Vagina (tissue), 2 donors: Measurements from ENCODE around the gene CLDN18. TPM values are rescaled to one million over a fixed set of nuclear protein-coding genes. Genes with fewer than 3 reads are reported as not detected.
A peak's percentile ranks its signal among the peaks of the same experiment; 100 is the strongest.

Experiments
- DNase-seq, 2 donors: peaks; one replicate each; pipeline ENCODE4 v3.0.0-alpha.2; 2017; ENCODE audit errors: extremely low spot score in 2 of 2
- H3K27ac ChIP-seq: fragments of 200-600 bp; sonication (generic); one replicate; pipeline ENCODE4 v1.5.1; 2019
- H3K27me3 ChIP-seq: fragments of 200-600 bp; sonication (generic); one replicate; pipeline ENCODE4 v1.5.1; 2019
- H3K36me3 ChIP-seq, 2 donors: fragments of 200-600 bp; sonication (generic); one replicate each; pipeline ENCODE4 v1.5.1; 2017 to 2019
- H3K4me1 ChIP-seq: fragments of 200-600 bp; sonication (generic); one replicate; pipeline ENCODE4 v1.5.1; 2019
- H3K4me3 ChIP-seq, 2 donors: fragments of 200-600 bp; sonication (generic); 1 replicate in 1 of 2; 2 replicates in 1 of 2; pipeline ENCODE4 v1.5.1; 2016 to 2019
- H3K9me3 ChIP-seq: fragments of 200-600 bp; sonication (generic); one replicate; pipeline ENCODE4 v1.5.1; 2019
- POLR2A ChIP-seq, 2 donors: fragments of 450-650 bp; IDR thresholded peaks; one replicate each; pipeline ENCODE4 v1.6.1; 2017; ENCODE audit warnings: antibody characterized with exemption in 2 of 2, mild to moderate bottlenecking in 2 of 2, moderate library complexity in 2 of 2
- POLR2AphosphoS5 ChIP-seq, 2 donors: sonication (generic); formaldehyde crosslinking; IDR thresholded peaks; one replicate each; pipeline ENCODE4 v1.9.0; 2017; ENCODE audit warnings: antibody characterized with exemption in 2 of 2, mild to moderate bottlenecking in 2 of 2, low read depth in 1 of 2; ENCODE audit not compliant: insufficient read depth in 1 of 2
- intact Hi-C: fragments of 100-400 bp; cut with DNase I; formaldehyde crosslinking; loops from one replicate; pipeline ENCODE4 v1.15.1; 2023
- total RNA-seq: library from RNA; depleted of rRNA; stranded (reverse); fragments of >200 nt; gene quantifications from one replicate; pipeline ENCODE4 v1.2.3, GENCODE V29; 2016
- TF ChIP-seq, protein P1 (sequence below), 3 experiments: fragments of 450-650 bp in 2 of 3; fragments of 200-600 bp in 1 of 3; sonication (generic) in 1 of 3; IDR thresholded peaks; one replicate each; pipeline ENCODE4 v1.5.1; 2017 to 2019; ENCODE audit warnings: antibody characterized with exemption in 3 of 3, mild to moderate bottlenecking in 2 of 3, moderate library complexity in 2 of 3

CLDN18 gene
- total RNA-seq, 1 donor from 2014 or later: not detected

DNA sequence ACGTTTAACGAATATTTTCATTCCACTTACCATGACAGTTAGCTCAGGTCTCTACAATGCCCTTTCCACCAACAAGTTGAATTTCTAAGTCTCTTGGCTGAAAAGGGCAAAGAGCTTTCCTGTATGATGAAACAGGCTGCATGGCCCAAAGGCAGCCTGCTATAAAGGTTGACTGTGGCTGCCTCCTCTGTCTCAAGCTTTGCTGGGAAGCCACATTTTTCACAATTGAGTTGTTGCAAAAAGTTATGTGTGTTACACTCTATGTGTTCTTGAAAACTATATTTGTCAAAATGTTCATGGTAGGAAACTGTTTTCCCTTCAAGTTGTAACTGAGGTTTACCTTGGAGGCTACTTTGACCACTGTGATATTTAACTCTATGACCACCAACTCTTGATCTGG lies 56.0 kb downstream of the CLDN18 start:
- TF ChIP-seq POLR2A (IDR thresholded peaks at IDR 0.05) (no peak), POLR2AphosphoS5 (IDR thresholded peaks at IDR 0.05; ENCODE audit: insufficient read depth in 1 of 2, low read depth in 1 of 2) (no peak)
- TF ChIP-seq, protein P1, sequence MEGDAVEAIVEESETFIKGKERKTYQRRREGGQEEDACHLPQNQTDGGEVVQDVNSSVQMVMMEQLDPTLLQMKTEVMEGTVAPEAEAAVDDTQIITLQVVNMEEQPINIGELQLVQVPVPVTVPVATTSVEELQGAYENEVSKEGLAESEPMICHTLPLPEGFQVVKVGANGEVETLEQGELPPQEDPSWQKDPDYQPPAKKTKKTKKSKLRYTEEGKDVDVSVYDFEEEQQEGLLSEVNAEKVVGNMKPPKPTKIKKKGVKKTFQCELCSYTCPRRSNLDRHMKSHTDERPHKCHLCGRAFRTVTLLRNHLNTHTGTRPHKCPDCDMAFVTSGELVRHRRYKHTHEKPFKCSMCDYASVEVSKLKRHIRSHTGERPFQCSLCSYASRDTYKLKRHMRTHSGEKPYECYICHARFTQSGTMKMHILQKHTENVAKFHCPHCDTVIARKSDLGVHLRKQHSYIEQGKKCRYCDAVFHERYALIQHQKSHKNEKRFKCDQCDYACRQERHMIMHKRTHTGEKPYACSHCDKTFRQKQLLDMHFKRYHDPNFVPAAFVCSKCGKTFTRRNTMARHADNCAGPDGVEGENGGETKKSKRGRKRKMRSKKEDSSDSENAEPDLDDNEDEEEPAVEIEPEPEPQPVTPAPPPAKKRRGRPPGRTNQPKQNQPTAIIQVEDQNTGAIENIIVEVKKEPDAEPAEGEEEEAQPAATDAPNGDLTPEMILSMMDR (IDR thresholded peaks at IDR 0.05): no peak
- intact Hi-C loops: loop anchor here (5.0 kb wide), 1 partner anchor 51 kb away; the partner anchor contains the start of gene DZIP1L
- H3K9me3 ChIP-seq: no peaks in the 10 kb centered on the region
- no peaks in the 10 kb centered on the region for H3K27me3 ChIP-seq
- no peaks in the 10 kb centered on the region for H3K4me1 ChIP-seq
- no peak overlapping the region for H3K27ac ChIP-seq
- H3K36me3 ChIP-seq: peaks cover 0 to 20% of the 10 kb centered on the region in 2 donors
- no peak overlapping the region for H3K4me3 ChIP-seq
- no peak for DNase-seq

DNA sequence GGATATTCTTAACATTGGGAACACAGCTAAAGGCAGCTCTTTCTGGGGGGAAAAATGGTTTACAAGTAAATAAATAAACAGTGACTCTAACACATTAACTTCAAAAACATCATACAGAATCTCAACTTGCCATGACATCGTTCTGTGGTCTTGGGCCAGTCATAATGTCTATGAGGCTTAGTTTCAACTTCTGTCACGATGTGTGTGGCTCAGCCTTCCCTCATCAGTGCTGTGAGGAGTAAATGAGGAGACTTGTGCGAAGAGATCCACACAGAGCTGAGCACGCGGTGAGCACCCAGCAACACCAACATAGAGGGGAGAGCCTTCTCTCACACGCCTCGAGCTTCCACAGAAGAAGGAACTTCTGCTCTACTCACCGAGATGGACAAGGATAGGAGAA lies 56.4 kb downstream of the CLDN18 start:
- Histone ChIP-seq H3K4me3 (no peak overlapping the region), H3K27me3 (no peaks in the 10 kb centered on the region), H3K27ac (no peak overlapping the region), H3K4me1 (no peaks in the 10 kb centered on the region), H3K9me3 (no peaks in the 10 kb centered on the region), H3K36me3 (peaks cover 0 to 24% of the 10 kb centered on the region in 2 donors)
- TF ChIP-seq, protein P1 (IDR thresholded peaks at IDR 0.05): no peak
- TF ChIP-seq POLR2A (IDR thresholded peaks at IDR 0.05) (no peak), POLR2AphosphoS5 (IDR thresholded peaks at IDR 0.05; ENCODE audit: insufficient read depth in 1 of 2, low read depth in 1 of 2) (no peak)
- no peak for DNase-seq
- intact Hi-C loops: loop anchor here (5.0 kb wide), 1 partner anchor 51 kb away; the partner anchor contains the start of gene DZIP1L

DNA sequence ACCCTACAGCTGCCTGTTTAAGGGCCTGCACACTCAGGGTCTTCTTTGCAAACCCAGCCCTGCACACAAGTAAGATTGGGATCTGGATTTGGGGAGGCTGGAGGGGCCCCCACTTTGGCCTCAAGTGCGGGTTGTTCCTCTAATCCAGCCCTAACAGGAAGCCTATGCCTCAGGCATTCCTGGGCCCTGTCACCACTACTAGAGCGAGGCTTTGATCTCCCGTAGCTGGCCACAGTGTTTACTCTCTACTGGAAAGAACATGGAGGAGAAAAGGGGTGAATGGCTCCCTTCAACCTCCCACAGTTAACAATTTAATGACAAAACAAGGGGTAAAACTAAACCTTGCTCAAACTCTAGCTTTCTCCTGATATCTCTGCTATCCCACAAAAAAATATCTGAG lies 57.0 kb downstream of the CLDN18 start:
- peaks cover 0 to 28% of the 10 kb centered on the region in 2 donors for H3K36me3 ChIP-seq
- intact Hi-C loops: loop anchor here (5.0 kb wide), 1 partner anchor 50 kb away; the partner anchor contains the start of gene DZIP1L

DNA sequence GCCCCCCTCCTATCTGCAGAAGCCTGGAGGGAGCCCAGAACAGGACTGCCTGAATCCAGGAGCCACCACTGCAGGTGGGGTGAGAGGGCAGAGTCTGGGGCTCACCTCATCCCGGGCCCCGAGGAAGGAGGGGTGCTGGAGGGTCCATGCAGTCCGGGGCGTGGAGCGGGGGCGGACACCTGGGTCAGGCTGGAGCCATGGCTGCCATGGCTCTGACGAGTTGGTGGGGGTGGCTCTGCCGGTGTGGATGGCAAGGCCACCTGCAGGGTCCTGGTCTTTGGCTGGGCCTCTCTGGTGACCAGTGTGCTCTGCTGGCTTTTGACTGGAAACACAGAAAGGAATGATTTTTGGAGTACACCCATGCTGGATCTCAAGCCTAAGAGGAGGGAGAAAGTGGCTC lies 58.1 kb downstream of the CLDN18 start:
- DNase-seq: no peak
- Histone ChIP-seq H3K4me1 (no peaks in the 10 kb centered on the region), H3K36me3 (peaks cover 0 to 35% of the 10 kb centered on the region in 2 donors), H3K4me3 (no peak overlapping the region), H3K9me3 (no peaks in the 10 kb centered on the region), H3K27ac (no peak overlapping the region), H3K27me3 (no peaks in the 10 kb centered on the region)
- intact Hi-C loops: loop anchor here (5.0 kb wide), 1 partner anchor 49 kb away; the partner anchor contains the start of gene DZIP1L
- TF ChIP-seq, protein P1 (IDR thresholded peaks at IDR 0.05): no peak
- TF ChIP-seq POLR2A (IDR thresholded peaks at IDR 0.05) (no peak), POLR2AphosphoS5 (IDR thresholded peaks at IDR 0.05; ENCODE audit: insufficient read depth in 1 of 2, low read depth in 1 of 2) (no peak)

More for the DNA sequence above, 57.0 kb downstream of the CLDN18 start:
- Histone ChIP-seq H3K27me3 (no peaks in the 10 kb centered on the region), H3K4me1 (no peaks in the 10 kb centered on the region), H3K9me3 (no peaks in the 10 kb centered on the region), H3K4me3 (no peak overlapping the region), H3K27ac (no peak overlapping the region)
- TF ChIP-seq POLR2A (IDR thresholded peaks at IDR 0.05) (no peak), POLR2AphosphoS5 (IDR thresholded peaks at IDR 0.05; ENCODE audit: insufficient read depth in 1 of 2, low read depth in 1 of 2) (no peak)
- TF ChIP-seq, protein P1 (IDR thresholded peaks at IDR 0.05): no peak
- no peak for DNase-seq

DNA sequence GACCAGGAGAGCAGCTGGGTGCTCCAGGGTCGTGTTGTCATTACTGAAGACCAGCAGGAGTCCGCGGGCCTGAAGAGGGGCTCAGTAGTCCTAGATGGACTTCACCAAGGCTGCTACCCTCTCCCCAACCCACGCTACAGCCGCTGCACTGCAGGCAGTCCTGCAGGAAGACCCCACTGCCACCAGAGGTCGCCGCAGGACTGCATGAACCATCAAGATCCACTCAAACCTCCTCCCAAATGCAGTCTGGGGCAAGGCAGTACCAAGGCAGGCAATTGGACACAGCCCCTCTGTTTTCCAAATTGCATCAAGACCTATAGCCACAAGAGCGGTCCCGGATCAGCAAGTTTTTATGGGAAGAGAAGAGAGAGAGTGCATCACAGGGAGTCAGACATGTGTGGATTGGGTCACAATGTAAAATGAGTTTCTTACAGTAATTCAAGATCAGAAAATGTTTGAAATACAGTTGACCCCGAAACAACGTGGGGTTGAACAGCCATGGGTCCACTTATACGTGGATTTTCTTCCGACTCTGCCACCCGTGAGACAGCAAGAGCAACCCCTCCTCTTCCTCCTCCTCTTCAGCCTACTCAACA lies 58.7 kb downstream of the CLDN18 start:
- H3K9me3 ChIP-seq: no peaks in the 10 kb centered on the region
- TF ChIP-seq, protein P1 (IDR thresholded peaks at IDR 0.05): peak; percentile 89 to 96 (median 92)
- TF ChIP-seq POLR2A (IDR thresholded peaks at IDR 0.05) (no peak), POLR2AphosphoS5 (IDR thresholded peaks at IDR 0.05; ENCODE audit: insufficient read depth in 1 of 2, low read depth in 1 of 2) (no peak)
- no peak for DNase-seq
- no peaks in the 10 kb centered on the region for H3K27me3 ChIP-seq
- no peaks in the 10 kb centered on the region for H3K4me1 ChIP-seq
- no peak overlapping the region for H3K4me3 ChIP-seq
- intact Hi-C loops: loop anchor here (5.0 kb wide), 1 partner anchor 49 kb away; the partner anchor contains the start of gene DZIP1L
- H3K27ac ChIP-seq: no peak overlapping the region
- H3K36me3 ChIP-seq: peaks cover 0 to 35% of the 10 kb centered on the region in 2 donors
